H1 (cell line): ENCODE measurements around the gene GLYR1. TPM values are rescaled to one million over a fixed set of nuclear protein-coding genes. Genes with fewer than 3 reads are reported as not detected.
A peak's percentile ranks its signal among the peaks of the same experiment; 100 is the strongest.

Source experiments
- CTCF ChIA-PET: fragments of 300-600 bp; sonication (Branson Sonifier 250); formaldehyde crosslinking; loops from one replicate; lab custom pipeline; 2021; ENCODE audit not compliant: partially characterized antibody; lab: Charles Lee
- POLR2A ChIA-PET: fragments of 300-600 bp; sonication (Branson Sonifier 250); formaldehyde crosslinking; loops from one replicate; lab custom pipeline; 2021; ENCODE audit warnings: inconsistent platforms; ENCODE audit not compliant: partially characterized antibody; lab: Charles Lee
- DNase-seq, 2 experiments: peaks; one replicate each; pipeline versions ENCODE4 v3.0.0 to v3.0.0-alpha.2; 2010 to 2022; ENCODE audit warnings: low spot score in 2 of 2, low read depth in 1 of 2, mixed read lengths in 1 of 2
- FAIRE-seq: peaks from 2 replicates; lab custom pipeline; 2011; peaks lifted over from hg19 to GRCh38; lab: Jason Lieb, UNC
- H2AFZ ChIP-seq: 2 replicates; pipeline ENCODE4 v1.8.1; 2012; ENCODE audit warnings: low read length, inconsistent platforms
- H2AK5ac ChIP-seq: 2 replicates; pipeline ENCODE4 v1.6.1; 2013; ENCODE audit warnings: low read depth, low read length
- H2BK120ac ChIP-seq: replicated peaks from 2 replicates; pipeline ENCODE3; 2013; ENCODE audit warnings: low read depth, low read length, inconsistent platforms
- H2BK12ac ChIP-seq: 2 replicates; pipeline ENCODE4 v1.6.1; 2013; ENCODE audit warnings: low read depth, low read length
- H2BK15ac ChIP-seq: 2 replicates; pipeline ENCODE4 v1.6.1; 2013; ENCODE audit warnings: low read length
- H2BK20ac ChIP-seq: 2 replicates; pipeline ENCODE4 v1.6.1; 2013; ENCODE audit warnings: low read length
- H2BK5ac ChIP-seq: 2 replicates; pipeline ENCODE4 v1.6.1; 2013; ENCODE audit warnings: low read depth, low read length
- H3K14ac ChIP-seq: 2 replicates; pipeline ENCODE4 v1.6.1; 2013; ENCODE audit warnings: inconsistent platforms; ENCODE audit not compliant: insufficient read length
- H3K18ac ChIP-seq: 2 replicates; pipeline ENCODE4 v1.6.1; 2013; ENCODE audit warnings: low read length; ENCODE audit errors: extremely low read depth
- H3K23ac ChIP-seq: 2 replicates; pipeline ENCODE4 v1.6.1; 2013; ENCODE audit warnings: inconsistent platforms; ENCODE audit not compliant: insufficient read length
- H3K23me2 ChIP-seq: 2 replicates; pipeline ENCODE4 v1.6.1; 2013; ENCODE audit warnings: low read depth, low read length
- H3K27ac ChIP-seq: 2 replicates; pipeline ENCODE4 v1.6.1; 2011; ENCODE audit warnings: low read depth, low read length, inconsistent platforms
- H3K27me3 ChIP-seq, 4 experiments: replicated peaks in 1 of 4; 1 replicate in 1 of 4; 2 replicates in 3 of 4; pipeline versions ENCODE4 v1.6.1 to v1.8.1; 2011 to 2013; ENCODE audit warnings: low read length in 3 of 4, mild to moderate bottlenecking in 3 of 4, inconsistent platforms in 2 of 4, mixed read lengths in 2 of 4, moderate library complexity in 1 of 4; ENCODE audit not compliant: control insufficient read depth in 3 of 4, insufficient read depth in 3 of 4; ENCODE audit errors: extremely low read depth in 1 of 4
- H3K36me3 ChIP-seq, 4 experiments: 2 replicates each; pipeline versions ENCODE4 v1.6.1 to v1.8.1; 2011 to 2013; ENCODE audit warnings: mild to moderate bottlenecking in 4 of 4, low read length in 3 of 4, moderate library complexity in 2 of 4, control low read depth in 1 of 4, inconsistent platforms in 1 of 4; ENCODE audit not compliant: insufficient read depth in 4 of 4, control insufficient read depth in 2 of 4
- H3K4ac ChIP-seq: replicated peaks from 2 replicates; pipeline ENCODE3; 2013; ENCODE audit warnings: low read length, low read depth, mixed read lengths, inconsistent platforms; ENCODE audit not compliant: insufficient read length
- H3K4me1 ChIP-seq, 4 experiments: replicated peaks in 1 of 4; 1 replicate in 1 of 4; 2 replicates in 3 of 4; pipeline versions ENCODE4 v1.6.1 to v1.8.1; 2011 to 2013; ENCODE audit warnings: low read length in 3 of 4, inconsistent platforms in 2 of 4, mixed read lengths in 1 of 4; ENCODE audit not compliant: insufficient read depth in 4 of 4, control insufficient read depth in 3 of 4
- H3K4me2 ChIP-seq, 2 experiments: 2 replicates each; pipeline versions ENCODE4 v1.6.1 to v1.8.1; 2011 to 2013; ENCODE audit warnings: low read depth in 2 of 2, low read length in 2 of 2, control low read depth in 1 of 2, inconsistent platforms in 1 of 2, mild to moderate bottlenecking in 1 of 2; ENCODE audit not compliant: insufficient read depth in 1 of 2
- H3K4me3 ChIP-seq, 4 experiments: fragments of 200-600, 300-600 bp in 1 of 4; sonication (generic), shearing (Covaris generic), sonication (Bioruptor Twin) in 1 of 4; 2 replicates each; pipeline versions ENCODE4 v1.5.1 to v1.8.1; 2011 to 2016; ENCODE audit warnings: low read length in 4 of 4, low read depth in 3 of 4, control low read depth in 2 of 4, inconsistent platforms in 2 of 4, mild to moderate bottlenecking in 2 of 4, mixed read lengths in 1 of 4, moderate library complexity in 1 of 4; ENCODE audit not compliant: insufficient read depth in 2 of 4; ENCODE audit errors: extremely low read depth in 1 of 4
- H3K56ac ChIP-seq: replicated peaks from 2 replicates; pipeline ENCODE3; 2013; ENCODE audit warnings: low read depth, mild to moderate bottlenecking, mixed read lengths, low read length, inconsistent platforms; ENCODE audit not compliant: insufficient read length
- H3K79me1 ChIP-seq: 2 replicates; pipeline ENCODE4 v1.6.1; 2013; ENCODE audit warnings: low read depth, low read length, control low read depth
- H3K79me2 ChIP-seq, 2 experiments: 2 replicates each; pipeline versions ENCODE4 v1.6.1 to v1.8.1; 2012 to 2013; ENCODE audit warnings: low read length in 2 of 2, mild to moderate bottlenecking in 2 of 2, inconsistent platforms in 1 of 2; ENCODE audit not compliant: insufficient read depth in 2 of 2, control insufficient read depth in 1 of 2
- H3K9ac ChIP-seq, 4 experiments: replicated peaks in 1 of 4; 1 replicate in 1 of 4; 2 replicates in 3 of 4; pipeline versions ENCODE4 v1.6.1 to v1.8.1; 2011 to 2013; ENCODE audit warnings: low read depth in 3 of 4, low read length in 3 of 4, control low read depth in 2 of 4, mild to moderate bottlenecking in 2 of 4, moderate library complexity in 2 of 4, inconsistent platforms in 1 of 4; ENCODE audit errors: extremely low read depth in 1 of 4
- H3K9me3 ChIP-seq, 2 experiments: 2 replicates each; pipeline versions ENCODE4 v1.6.1 to v1.8.1; 2012 to 2013; ENCODE audit warnings: mild to moderate bottlenecking in 2 of 2, moderate library complexity in 2 of 2, control low read depth in 1 of 2, inconsistent platforms in 1 of 2, low read depth in 1 of 2, low read length in 1 of 2, mixed read lengths in 1 of 2; ENCODE audit not compliant: insufficient read depth in 2 of 2
- H4K20me1 ChIP-seq, 2 experiments: replicated peaks in 1 of 2; 2 replicates each; pipeline versions ENCODE3 to v1.8.1; 2011 to 2013; ENCODE audit warnings: inconsistent platforms in 2 of 2, low read length in 2 of 2, mild to moderate bottlenecking in 1 of 2; ENCODE audit not compliant: insufficient read depth in 2 of 2, control insufficient read depth in 1 of 2
- H4K5ac ChIP-seq: 2 replicates; pipeline ENCODE4 v1.6.1; 2013; ENCODE audit warnings: low read length, low read depth, mixed read lengths, inconsistent platforms; ENCODE audit not compliant: insufficient read length
- H4K8ac ChIP-seq: 2 replicates; pipeline ENCODE4 v1.8.0; 2013; ENCODE audit warnings: mild to moderate bottlenecking, moderate library complexity, low read length, inconsistent platforms; ENCODE audit not compliant: insufficient read depth; ENCODE audit errors: extremely low read depth
- H4K91ac ChIP-seq: replicated peaks from 2 replicates; pipeline ENCODE3; 2013; ENCODE audit warnings: low read length, mixed read lengths, inconsistent platforms; ENCODE audit not compliant: insufficient read length
- CBX5 ChIP-seq: fragments of 300-800, 300-1000 bp; sonication (generic); IDR thresholded peaks from 2 replicates; pipeline ENCODE4 v1.7.1; 2016; ENCODE audit warnings: antibody characterized with exemption, low read length, low read depth
- CBX8 ChIP-seq: fragments of 300-800, 300-1000 bp; sonication (generic); IDR thresholded peaks from 2 replicates; pipeline ENCODE4 v1.7.1; 2016; ENCODE audit warnings: low read depth, low read length, borderline replicate concordance
- HDAC2 ChIP-seq, 2 experiments: fragments of 300-600 bp in 1 of 2; sonication (generic) in 1 of 2; IDR thresholded peaks; 2 replicates each; pipeline ENCODE4 v1.6.1; 2011 to 2012; ENCODE audit warnings: low read depth in 2 of 2, low read length in 2 of 2, mild to moderate bottlenecking in 2 of 2, moderate library complexity in 2 of 2, borderline replicate concordance in 1 of 2, inconsistent platforms in 1 of 2
- JUN ChIP-seq: IDR thresholded peaks from 2 replicates; pipeline ENCODE4 v1.6.1; 2011; ENCODE audit warnings: low read depth, mild to moderate bottlenecking, improper control_type of control experiment, low read length
- KDM1A ChIP-seq: fragments of 200-600, 300-600 bp; sonication (generic); IDR thresholded peaks from 2 replicates; pipeline ENCODE4 v1.7.1; 2016; ENCODE audit warnings: mild to moderate bottlenecking, low read length, borderline replicate concordance
- POLR2A ChIP-seq, 2 experiments: IDR thresholded peaks; 1 replicate in 1 of 2; 2 replicates in 1 of 2; pipeline ENCODE4 v1.6.1; 2011; ENCODE audit warnings: low read depth in 2 of 2, low read length in 2 of 2, mild to moderate bottlenecking in 2 of 2; ENCODE audit errors: control extremely low read depth in 1 of 2
- POU5F1 ChIP-seq: IDR thresholded peaks from 2 replicates; pipeline ENCODE4 v1.6.1; 2011; ENCODE audit warnings: low read depth, mild to moderate bottlenecking, low read length, moderate library complexity
- RBBP5 ChIP-seq: IDR thresholded peaks from 2 replicates; pipeline ENCODE4 v1.7.1; 2012; ENCODE audit warnings: low read depth, mild to moderate bottlenecking, inconsistent platforms, low read length, moderate library complexity, borderline replicate concordance
- RFX5 ChIP-seq: IDR thresholded peaks from 2 replicates; pipeline ENCODE4 v1.6.1; 2011; ENCODE audit warnings: low read depth, low read length, improper control_type of control experiment, borderline replicate concordance
- SRF ChIP-seq: IDR thresholded peaks from 2 replicates; pipeline ENCODE4 v1.6.1; 2011; ENCODE audit warnings: mild to moderate bottlenecking, low read depth, low read length, moderate library complexity
- TAF1 ChIP-seq: IDR thresholded peaks from 2 replicates; pipeline ENCODE4 v1.6.1; 2011; ENCODE audit warnings: mild to moderate bottlenecking, low read depth, low read length
- TAF7 ChIP-seq: optimal IDR thresholded peaks from 2 replicates; pipeline ENCODE3; 2011; ENCODE audit warnings: low read depth, mild to moderate bottlenecking, inconsistent platforms, low read length, moderate library complexity, borderline replicate concordance
- whole genome bisulfite sequencing, 2 experiments: shearing (Covaris generic) in 1 of 2; methylation state at CpG; one replicate each; pipeline versions ENCODE4 v1.1.6 to v1.1.7; 2013 to 2015; ENCODE audit warnings: low lambda C conversion rate in 2 of 2, mixed read lengths in 2 of 2, inconsistent platforms in 1 of 2, low coverage in 1 of 2, missing lambda C conversion rate in 1 of 2; ENCODE audit not compliant: insufficient replicate concordance in 2 of 2, insufficient coverage in 1 of 2, insufficient read length in 1 of 2; ENCODE audit errors: extremely low coverage in 1 of 2, missing lambda C conversion rate in 1 of 2; 5-methylcytosine and 5-hydroxymethylcytosine counted together
- polyA plus RNA-seq, 7 experiments: library from polyadenylated mRNA; depleted of rRNA in 3 of 7; stranded (reverse) in 5 of 7; unstranded in 2 of 7; fragments of >200 nt in 5 of 7; fragments of 200-250 nt in 2 of 7; gene quantifications; 1 replicate in 5 of 7; 2 replicates in 1 of 7; 4 replicates in 1 of 7; pipeline versions ENCODE4 v1.2.1 to v1.2.3, GENCODE V29; 2011 to 2013; ENCODE audit warnings: missing spikeins in 2 of 7, mixed read lengths in 2 of 7
- total RNA-seq: library from RNA; stranded (reverse); fragmentation: NEBNext Ultra II Directional; extraction: Animal tissue kit (Norgen Biotek cat#: 25700); gene quantifications from 2 replicates; pipeline ENCODE4 v1.2.1, GENCODE V29; 2021

The GLYR1 gene
- total and polyA plus RNA-seq, 2 of the 8 experiments (the other 6 are each of a cell fraction or from before 2014, with no cell fraction given), result 50.2 to 115 TPM

DNA sequence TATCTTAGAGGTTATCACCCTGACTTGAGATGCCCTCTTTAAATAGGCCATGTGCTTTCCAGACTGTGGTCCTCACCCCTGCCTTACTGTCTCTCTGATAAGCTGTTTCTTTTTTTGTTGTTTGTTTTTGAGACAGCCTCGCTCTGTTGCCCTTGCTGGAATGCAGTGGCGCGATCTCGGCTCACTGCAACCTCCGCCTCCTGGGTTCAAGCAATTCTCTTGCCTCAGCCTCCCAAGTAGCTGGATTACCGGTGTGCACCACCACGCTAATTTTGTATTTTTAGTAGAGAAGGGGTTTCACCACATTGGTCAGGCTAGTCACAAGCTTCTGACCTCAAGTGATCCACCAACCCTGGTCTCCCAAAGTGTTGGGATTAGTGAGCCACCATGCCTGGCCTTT is 58.2 kb downstream of the GLYR1 start:
- no peaks in the 10 kb centered on the region for H3K36me3 ChIP-seq
- peaks cover 0 to 13% (median 4%) of the 10 kb centered on the region in 4 experiments; a peak in 5 of 7 replicates for H3K4me1 ChIP-seq
- no peak overlapping the region for H4K8ac ChIP-seq
- ChIA-PET CTCF (interaction anchor here (0.6 to 1.2 kb wide), 3 partner anchors 11 to 147 kb away, joined by 3 read pairs; no protein-coding TSS in a partner anchor), POLR2A (interaction anchor here (0.6 to 1.7 kb wide), 3 partner anchors 14 to 45 kb away, joined by 3 to 4 read pairs (median 3); partner anchors contain the start of gene ROGDI)
- no peak overlapping the region for H2AK5ac ChIP-seq
- H3K9ac ChIP-seq, result no peak overlapping the region
- H2BK12ac ChIP-seq, result no peak overlapping the region
- no peak overlapping the region for H2BK5ac ChIP-seq
- no peaks in the 10 kb centered on the region; a peak in 1 of 7 replicates for H3K27me3 ChIP-seq
- no peak overlapping the region for H2BK20ac ChIP-seq
- 0 out of 2 replicates have a peak overlapping the region, but pooled peaks have one; percentile 6 for H2AFZ ChIP-seq
- TF ChIP-seq HDAC2 (IDR thresholded peaks at IDR 0.05; ENCODE audit: borderline replicate concordance in 1 of 2, low read depth in 2 of 2, low read length in 2 of 2), result no peak
- no peak for TF ChIP-seq JUN
- TF ChIP-seq TAF7, result no peak
- TF ChIP-seq KDM1A, result no peak
- no peak for TF ChIP-seq CBX8
- TF ChIP-seq SRF, result no peak
- no peak for TF ChIP-seq RBBP5
- TF ChIP-seq RFX5, result no peak
- TF ChIP-seq POU5F1, result no peak
- TF ChIP-seq CBX5, result no peak
- no peak for TF ChIP-seq TAF1
- no peak for TF ChIP-seq POLR2A (IDR thresholded peaks at IDR 0.05; ENCODE audit: control extremely low read depth in 1 of 2, low read depth in 2 of 2, low read length in 2 of 2)
- H4K20me1 ChIP-seq, result no peaks in the 10 kb centered on the region
- H3K23ac ChIP-seq, result no peak overlapping the region
- H3K18ac ChIP-seq, result no peak overlapping the region
- no peaks in the 10 kb centered on the region for H3K79me2 ChIP-seq
- no peak overlapping the region for H3K4me3 ChIP-seq
- H3K4me2 ChIP-seq, result no peak overlapping the region
- no peak overlapping the region for H4K91ac ChIP-seq
- DNase-seq (no peak), FAIRE-seq (no peak)
- H3K23me2 ChIP-seq, result no peaks in the 10 kb centered on the region
- WGBS, 2 experiments, result 94% methylated on average over 7 of the region's 7 CpGs; no CpG with 5 or more reads in 1 of the 2 experiments
- no peaks in the 10 kb centered on the region for H3K9me3 ChIP-seq
- no peaks in the 10 kb centered on the region for H3K79me1 ChIP-seq
- H3K4ac ChIP-seq, result no peak overlapping the region
- no peak overlapping the region for H3K14ac ChIP-seq
- no peak overlapping the region for H2BK15ac ChIP-seq
- H2BK120ac ChIP-seq, result no peak overlapping the region
- no peak overlapping the region for H3K56ac ChIP-seq
- H4K5ac ChIP-seq, result no peak overlapping the region
- no peak overlapping the region for H3K27ac ChIP-seq
